ENCODE data around the gene KIF5B. TPM values are rescaled to one million over a fixed set of nuclear protein-coding genes. Genes with fewer than 3 reads are reported as not detected.
"Not testable (repeated sequence)": the region's sequence is repeated elsewhere in the genome, so short reads cannot be mapped to it uniquely, and the experiment has no call there.

The KIF5B gene
- total RNA-seq, 1 experiment from 2014 or later: 84.4 TPM

DNA sequence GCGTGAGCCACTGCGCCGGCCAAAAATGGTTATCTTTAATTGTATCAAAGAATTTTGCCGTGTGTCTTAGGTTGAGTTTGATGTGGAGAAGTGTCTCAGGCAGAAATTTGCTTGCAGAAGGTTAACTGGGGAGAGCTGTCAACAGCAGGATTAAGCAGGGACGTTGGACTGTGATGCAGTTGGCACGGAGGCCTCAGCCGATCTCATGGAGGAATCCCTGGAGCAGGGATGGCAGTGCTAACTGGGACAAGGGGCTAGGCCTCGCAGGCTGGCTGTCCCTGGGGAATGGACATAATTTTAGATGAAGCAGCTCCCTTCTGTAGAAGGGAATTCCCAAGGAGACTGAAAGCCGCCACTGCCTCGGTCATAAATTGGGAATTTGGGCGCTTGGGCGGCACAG, 12.3 kb upstream of the KIF5B start:
- no peaks in the 10 kb centered on the region for H3K79me2 ChIP-seq (ENCODE audit: low read length)
- no peak for DNase-seq
- H4K20me1 ChIP-seq (ENCODE audit: low read length): no peaks in the 10 kb centered on the region
- no peaks in the 10 kb centered on the region for H3K9me3 ChIP-seq (ENCODE audit: low read length)
- ChIA-PET CTCF (no interaction called here), POLR2A (ENCODE audit: unreplicated experiment) (no interaction called here)
- no peak overlapping the region for H3K27ac ChIP-seq (ENCODE audit: low read length)
- no peaks in the 10 kb centered on the region for H3K9me2 ChIP-seq (replicated peaks; ENCODE audit: low read length)
- intact Hi-C loops (cut with micrococcal nuclease): no loop called here
- no peaks in the 10 kb centered on the region for H3K27me3 ChIP-seq (ENCODE audit: low read length)
- no peak overlapping the region for H3K9ac ChIP-seq (ENCODE audit: low read length)
- no peaks in the 10 kb centered on the region for H3F3A ChIP-seq (ENCODE audit: low read length, unreplicated experiment)
- no peak overlapping the region for H3K4me2 ChIP-seq (ENCODE audit: low read length)
- no peak for TF ChIP-seq EZH2 (IDR thresholded peaks at IDR 0.05; ENCODE audit: low read length, unreplicated experiment)
- no peak for TF ChIP-seq EZH2phosphoT487 (IDR thresholded peaks at IDR 0.05; ENCODE audit: borderline replicate concordance, low read length)
- no peak for TF ChIP-seq CTCF (conservative IDR thresholded peaks at IDR 0.05; ENCODE audit: low read depth, low read length)
- ATAC-seq: no peak
- H3K4me3 ChIP-seq (ENCODE audit: low read length): no peak overlapping the region
- no TSS peak for BruUV-seq (replicated peaks)
- H3K4me1 ChIP-seq (ENCODE audit: insufficient read depth, low read length): no peaks in the 10 kb centered on the region
- H3K36me3 ChIP-seq (ENCODE audit: low read depth, low read length): no peaks in the 10 kb centered on the region
- H2AFZ ChIP-seq (ENCODE audit: low read length): no peak overlapping the region

DNA sequence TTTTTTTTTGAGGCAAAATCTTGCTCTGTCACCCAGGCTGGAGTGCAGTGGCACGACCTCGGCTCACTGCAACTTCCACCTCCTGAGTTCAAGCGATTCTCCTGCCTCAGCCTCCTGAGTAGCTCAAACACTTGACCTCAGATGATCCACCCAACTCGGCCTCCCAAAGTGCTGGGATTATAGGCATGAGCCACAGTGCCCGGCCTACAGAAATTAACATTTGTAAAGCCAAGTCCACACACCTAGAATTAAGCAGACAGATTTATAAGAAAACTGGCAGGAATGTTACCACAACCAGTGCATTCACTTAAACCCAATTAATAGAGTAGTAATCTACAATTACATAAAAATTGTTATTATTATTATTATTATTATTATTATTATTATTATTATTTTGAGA, 11.7 kb upstream of the KIF5B start:
- H3K36me3 ChIP-seq (ENCODE audit: low read depth, low read length); H4K20me1 ChIP-seq (ENCODE audit: low read length); BruUV-seq (replicated peaks); H3F3A ChIP-seq (ENCODE audit: low read length, unreplicated experiment); H3K27me3 ChIP-seq (ENCODE audit: low read length); H3K9ac ChIP-seq (ENCODE audit: low read length); H3K4me1 ChIP-seq (ENCODE audit: insufficient read depth, low read length); H3K79me2 ChIP-seq (ENCODE audit: low read length); POLR2A ChIA-PET (ENCODE audit: unreplicated experiment); H3K9me3 ChIP-seq (ENCODE audit: low read length); intact Hi-C loops (cut with micrococcal nuclease); H2AFZ ChIP-seq (ENCODE audit: low read length); H3K9me2 ChIP-seq (replicated peaks; ENCODE audit: low read length); H3K27ac ChIP-seq (ENCODE audit: low read length); ATAC-seq; H3K4me3 ChIP-seq (ENCODE audit: low read length); CTCF ChIA-PET; H3K4me2 ChIP-seq (ENCODE audit: low read length); DNase-seq: not testable (repeated sequence)

DNA sequence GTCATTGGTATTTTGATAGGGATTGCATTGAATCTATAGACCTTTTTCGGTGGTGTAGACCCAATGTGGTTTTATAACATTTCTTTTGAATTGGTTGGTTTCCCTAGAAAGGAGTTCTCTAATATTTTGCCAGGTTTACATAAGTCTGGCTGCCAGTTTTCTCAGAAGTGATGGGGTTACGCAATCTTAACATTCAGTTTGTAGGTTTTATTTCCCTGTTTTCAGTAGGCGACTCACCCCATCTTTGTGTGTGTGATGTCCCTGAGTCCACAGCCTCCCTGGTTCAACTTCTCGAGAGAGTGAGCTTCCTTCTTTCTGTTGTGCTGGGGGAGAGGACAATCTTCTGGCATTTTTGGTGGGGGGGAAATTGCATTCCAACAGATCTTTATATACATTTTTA, 9.6 kb upstream of the KIF5B start:
- Histone ChIP-seq H3K4me2 (ENCODE audit: low read length) (no peak overlapping the region), H3K4me1 (ENCODE audit: insufficient read depth, low read length) (no peaks in the 10 kb centered on the region), H3K4me3 (ENCODE audit: low read length) (no peak overlapping the region), H3K79me2 (ENCODE audit: low read length) (no peaks in the 10 kb centered on the region), H3K9me3 (ENCODE audit: low read length) (no peaks in the 10 kb centered on the region), H2AFZ (ENCODE audit: low read length) (no peak overlapping the region), H3K9me2 (replicated peaks; ENCODE audit: low read length) (no peaks in the 10 kb centered on the region), H3F3A (ENCODE audit: low read length, unreplicated experiment) (no peaks in the 10 kb centered on the region), H3K27me3 (ENCODE audit: low read length) (no peaks in the 10 kb centered on the region), H4K20me1 (ENCODE audit: low read length) (no peaks in the 10 kb centered on the region), H3K27ac (ENCODE audit: low read length) (no peak overlapping the region), H3K36me3 (ENCODE audit: low read depth, low read length) (no peaks in the 10 kb centered on the region), H3K9ac (ENCODE audit: low read length) (no peak overlapping the region)
- ChIA-PET CTCF (no interaction called here), POLR2A (ENCODE audit: unreplicated experiment) (no interaction called here)
- no peak for ATAC-seq
- DNase-seq: peak; percentile 42
- no TSS peak for BruUV-seq (replicated peaks)
- TF ChIP-seq EZH2phosphoT487 (IDR thresholded peaks at IDR 0.05; ENCODE audit: borderline replicate concordance, low read length): no peak
- TF ChIP-seq EZH2 (IDR thresholded peaks at IDR 0.05; ENCODE audit: low read length, unreplicated experiment): no peak
- no peak for TF ChIP-seq CTCF (conservative IDR thresholded peaks at IDR 0.05; ENCODE audit: low read depth, low read length)
- intact Hi-C loops (cut with micrococcal nuclease): no loop called here

All from PC-3 (cell line).